HG03095 (cell line): ENCODE measurements around the gene TCF7L1.

Source experiments
- ATAC-seq: cut with Tn5 transposase; IDR thresholded peaks from one replicate; pipeline ENCODE4 v1.9.1; 2021; ENCODE audit warnings: moderate library complexity; ENCODE audit not compliant: unreplicated experiment

Gene TCF7L1

GRCh38 chr2:85160966-85161960 lies 28.1 kb downstream of the TCF7L1 start:
- ATAC-seq: no peak

DNA sequence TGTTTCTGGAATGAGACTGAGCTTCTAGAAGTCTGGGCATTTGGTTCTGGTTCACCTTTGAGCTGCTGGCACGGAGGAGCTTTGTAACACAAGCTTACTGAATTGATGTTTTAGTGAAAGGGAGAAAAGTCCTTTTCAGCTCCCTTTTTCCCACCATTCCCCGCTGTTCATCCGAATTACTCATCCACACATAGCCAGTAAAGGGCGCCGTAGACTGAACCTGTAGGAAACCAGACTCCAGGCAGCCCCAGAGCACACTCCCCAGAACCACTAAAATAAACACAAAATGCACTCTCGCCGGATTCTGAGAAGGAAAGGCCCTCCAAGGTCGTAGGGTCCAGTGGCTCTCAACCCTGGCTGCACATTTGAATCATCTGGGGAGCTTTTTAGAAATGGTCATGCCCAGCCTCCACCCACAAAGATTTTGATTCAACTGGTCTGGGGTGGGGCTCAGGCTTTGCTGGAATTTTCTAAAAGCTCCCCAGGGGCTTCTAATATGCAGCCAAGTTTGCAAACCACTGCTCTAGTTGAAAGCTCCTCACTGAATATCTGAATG lies 29.6 kb downstream of the TCF7L1 start:
- no peak for ATAC-seq

DNA sequence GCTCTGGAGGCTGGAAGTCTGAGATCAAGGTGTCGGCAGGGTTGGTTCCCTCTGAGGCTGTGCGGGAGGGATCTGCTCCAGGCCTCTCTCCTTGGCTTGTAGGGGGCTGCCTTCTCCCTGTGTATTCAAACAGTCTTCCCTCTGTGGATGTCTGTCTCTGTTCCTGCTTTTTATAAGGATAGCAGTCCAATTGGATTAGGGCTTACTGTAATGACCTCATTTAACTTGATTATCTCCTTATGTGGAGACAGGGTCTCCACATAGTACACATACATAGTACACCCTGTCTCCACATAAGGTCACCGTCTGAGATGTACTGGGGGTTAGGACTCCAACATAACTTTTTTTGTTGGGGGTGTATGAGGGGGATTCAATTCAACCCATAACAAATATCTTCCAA lies 30.5 kb downstream of the TCF7L1 start:
- ATAC-seq: no peak

DNA sequence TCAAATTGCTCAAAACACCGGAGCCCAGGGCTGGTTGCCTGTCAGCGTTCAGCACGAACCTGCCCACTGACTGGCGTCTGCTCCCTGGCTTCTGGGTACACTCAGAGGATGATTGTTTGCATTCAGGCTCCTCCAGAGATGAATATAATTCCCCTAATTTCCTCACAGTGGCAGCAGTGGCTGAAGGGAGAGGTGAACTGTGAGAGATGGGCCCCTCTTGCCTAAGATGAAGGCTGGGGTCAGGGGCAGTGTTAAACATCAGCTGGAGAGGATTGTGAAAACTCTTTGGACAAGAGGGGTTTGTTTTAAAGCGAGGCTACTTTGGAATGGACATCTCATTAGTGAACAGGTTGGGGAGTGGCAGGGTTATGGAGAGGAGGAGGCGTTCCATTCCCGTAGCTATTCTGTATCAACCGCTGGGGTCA lies 31.0 kb downstream of the TCF7L1 start:
- no peak for ATAC-seq

- no peak for ATAC-seq
Measured at GRCh38 chr2:85165088-85165690, 32.0 kb downstream of the TCF7L1 start.

- no peak for ATAC-seq
Measured at GRCh38 chr2:85166021-85166420, 32.8 kb downstream of the TCF7L1 start.

- no peak for ATAC-seq
Measured at GRCh38 chr2:85167479-85167878, 34.3 kb downstream of the TCF7L1 start.

DNA sequence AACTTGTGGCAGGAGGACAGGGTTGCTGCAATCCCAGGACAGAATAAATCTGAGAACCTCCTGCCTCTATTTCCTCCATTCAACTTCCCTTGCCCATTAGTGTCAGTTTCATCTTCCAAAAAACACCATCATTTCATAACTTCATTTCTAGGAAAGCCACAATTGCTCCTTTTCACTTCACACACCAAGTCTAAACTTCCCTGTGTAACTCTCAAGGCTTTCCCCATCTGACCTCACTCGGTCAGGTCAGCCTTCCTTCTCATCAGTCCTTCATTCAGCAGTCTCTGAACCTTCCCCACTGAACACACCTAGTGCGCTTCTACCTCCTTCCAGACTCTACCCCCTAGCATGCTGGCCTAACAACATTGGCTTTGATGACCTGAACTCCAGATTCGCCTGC lies 35.8 kb downstream of the TCF7L1 start:
- no peak for ATAC-seq

- ATAC-seq: no peak
Measured at GRCh38 chr2:85169581-85169980, 36.4 kb downstream of the TCF7L1 start.

- no peak for ATAC-seq
Measured at GRCh38 chr2:85170938-85171475, 37.8 kb downstream of the TCF7L1 start.

DNA sequence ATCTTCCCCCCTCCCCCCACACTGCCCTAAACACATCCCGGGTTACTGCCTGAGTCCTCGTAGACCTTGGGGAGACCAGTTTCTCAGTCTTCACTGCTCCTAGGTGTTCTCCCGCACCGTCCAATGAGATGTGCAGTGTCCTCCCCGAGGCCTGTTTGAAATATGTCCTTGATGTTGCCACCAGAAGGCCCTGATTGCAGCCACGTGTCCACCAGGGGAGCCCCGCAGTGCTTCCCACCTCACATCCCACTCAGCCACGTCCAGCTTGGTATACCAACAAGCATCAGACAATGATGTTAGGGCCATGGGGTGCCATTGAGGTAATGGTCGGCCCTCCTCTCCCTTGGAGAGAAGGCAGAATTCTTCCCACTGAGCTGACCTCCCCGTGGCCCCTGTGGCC lies 38.7 kb downstream of the TCF7L1 start:
- no peak for ATAC-seq

DNA sequence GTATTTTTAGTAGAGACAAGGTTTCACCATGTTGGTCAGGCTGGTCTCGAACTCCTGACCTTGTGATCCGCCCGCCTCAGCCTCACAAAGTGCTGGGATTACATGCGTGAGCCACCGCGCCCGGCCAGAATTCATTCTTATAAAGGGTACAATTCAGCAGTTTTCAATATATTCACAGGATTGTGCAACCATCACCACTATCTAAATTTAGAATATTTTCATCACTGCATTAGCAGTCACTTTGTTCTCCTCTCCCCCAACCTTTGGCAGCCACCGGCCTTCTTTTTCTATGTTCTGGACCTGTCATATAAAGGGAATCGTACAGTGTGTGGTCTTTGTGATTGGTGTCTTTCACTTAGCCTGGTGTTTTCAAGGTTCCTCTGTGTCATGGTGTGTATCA lies 40.7 kb downstream of the TCF7L1 start:
- no peak for ATAC-seq

- no peak for ATAC-seq
Measured at GRCh38 chr2:85174943-85175342, 41.8 kb downstream of the TCF7L1 start.

DNA sequence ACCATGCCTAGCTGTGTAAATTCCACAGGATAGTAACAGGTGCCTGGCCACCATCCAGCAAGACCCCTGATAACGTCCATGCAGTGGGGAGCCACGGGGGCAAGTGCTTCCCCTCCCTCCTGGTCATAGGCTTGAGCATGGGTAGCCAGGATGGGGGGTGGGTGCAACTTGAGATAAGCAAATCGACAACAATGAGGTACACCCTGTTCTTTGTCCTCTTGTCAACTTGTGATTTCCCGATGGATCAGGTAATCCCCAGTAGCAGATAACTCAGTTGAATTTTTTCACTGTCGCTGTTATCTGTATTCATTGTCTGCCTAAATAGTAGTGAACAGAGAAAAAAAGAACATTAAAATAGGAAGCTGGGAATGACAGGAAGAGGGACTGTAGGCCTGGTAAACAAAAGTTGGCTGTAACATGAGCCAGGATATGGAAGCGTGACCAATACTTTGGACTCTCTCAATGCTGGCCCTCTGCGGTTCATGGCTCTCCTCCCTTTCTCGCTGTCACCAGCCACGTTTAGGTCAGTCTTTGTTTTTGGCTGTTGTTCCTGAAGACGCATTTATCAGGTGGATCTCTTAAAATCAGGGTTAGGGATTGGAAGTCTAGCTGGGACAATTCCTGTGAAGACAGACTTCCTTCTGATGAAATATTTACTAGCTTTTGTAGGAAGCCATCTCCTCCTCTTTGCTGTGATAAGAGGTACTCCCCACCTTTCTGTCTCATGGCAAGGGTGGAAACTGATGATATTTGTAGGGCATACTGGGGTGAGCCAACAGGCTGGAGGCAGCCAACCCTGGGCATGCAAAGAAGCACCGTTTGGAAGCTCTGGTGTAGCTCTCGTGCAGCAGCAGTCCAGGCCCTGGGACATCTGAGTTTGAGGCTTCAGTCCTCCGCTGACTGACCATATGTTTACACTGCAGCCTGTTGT lies 42.4 kb downstream of the TCF7L1 start:
- no peak for ATAC-seq

DNA sequence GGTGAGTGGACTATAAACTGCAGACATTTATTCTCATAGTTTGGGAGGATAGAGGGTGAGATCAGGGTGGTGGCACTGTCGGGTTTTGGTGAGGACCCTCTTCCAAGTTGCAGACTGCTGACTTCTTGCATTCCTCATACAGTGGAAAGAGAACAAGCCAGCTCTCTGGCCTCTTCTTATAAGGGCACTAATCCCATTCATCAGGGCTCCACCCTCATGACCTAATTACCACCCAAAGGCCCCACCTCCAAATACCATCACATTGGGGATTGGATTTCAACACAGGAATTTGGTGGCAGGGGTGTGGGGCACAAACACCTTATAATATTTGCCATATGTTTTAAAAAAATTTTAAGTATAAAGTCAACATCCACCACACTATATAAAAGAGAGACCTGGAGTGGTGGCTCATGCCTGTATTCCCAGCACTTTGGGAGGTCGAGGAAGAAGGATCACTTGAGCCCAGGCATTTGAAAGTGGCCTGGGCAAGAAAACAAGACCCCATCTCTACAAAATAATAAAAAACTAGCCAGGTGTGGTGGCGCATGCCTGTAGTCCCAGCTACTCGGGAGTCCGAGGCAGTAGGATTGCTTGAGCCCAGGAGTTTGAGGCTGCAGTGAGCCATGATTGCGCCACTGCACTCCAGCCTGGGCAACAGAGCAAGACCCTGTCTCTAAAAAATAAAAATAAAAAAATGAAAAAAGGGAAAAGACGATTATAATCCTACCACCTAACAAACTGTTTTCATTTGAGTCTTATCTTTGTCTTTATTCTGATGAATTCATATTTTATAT lies 44.0 kb downstream of the TCF7L1 start:
- no peak for ATAC-seq

DNA sequence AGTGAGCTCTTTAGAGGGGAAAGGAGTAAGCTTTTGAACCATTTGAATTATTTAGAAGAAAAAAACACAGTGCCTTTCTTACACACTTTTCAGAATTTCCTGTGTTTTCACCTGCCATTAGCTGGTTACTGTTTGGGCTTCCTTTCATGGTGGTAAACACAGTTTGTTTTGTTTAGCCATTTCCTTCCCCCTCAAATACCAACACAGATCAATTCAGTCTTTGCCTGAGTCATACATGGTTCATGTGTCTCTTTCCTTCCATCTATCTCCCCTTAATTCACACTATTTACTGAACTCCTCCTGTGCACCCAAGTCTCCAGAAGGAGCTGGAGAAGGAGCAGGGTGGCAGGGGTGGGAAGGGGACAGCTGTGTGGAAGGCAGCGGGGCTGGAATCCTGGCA lies 45.0 kb downstream of the TCF7L1 start:
- ATAC-seq: no peak

DNA sequence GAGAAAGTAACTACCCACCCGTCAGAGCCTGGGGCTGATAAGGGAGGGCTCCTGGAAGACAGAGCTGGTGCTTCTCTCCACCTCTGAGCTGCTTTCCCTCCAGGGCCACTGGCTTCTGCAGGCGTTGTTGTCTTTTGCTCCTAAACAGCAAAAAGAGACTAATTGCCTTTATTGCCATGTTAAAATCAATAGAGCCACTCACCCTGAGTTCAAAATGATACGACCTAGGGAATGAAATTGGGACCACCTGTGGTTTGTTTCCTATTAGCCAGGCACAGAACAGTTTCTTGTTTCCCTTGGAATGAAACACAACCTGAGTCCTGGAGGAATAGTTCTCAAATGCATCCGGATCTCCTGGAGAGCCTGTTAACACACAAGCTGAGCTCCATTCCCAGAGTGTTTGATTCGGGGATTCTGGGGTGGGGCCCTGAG lies 45.8 kb downstream of the TCF7L1 start:
- ATAC-seq: no peak

DNA sequence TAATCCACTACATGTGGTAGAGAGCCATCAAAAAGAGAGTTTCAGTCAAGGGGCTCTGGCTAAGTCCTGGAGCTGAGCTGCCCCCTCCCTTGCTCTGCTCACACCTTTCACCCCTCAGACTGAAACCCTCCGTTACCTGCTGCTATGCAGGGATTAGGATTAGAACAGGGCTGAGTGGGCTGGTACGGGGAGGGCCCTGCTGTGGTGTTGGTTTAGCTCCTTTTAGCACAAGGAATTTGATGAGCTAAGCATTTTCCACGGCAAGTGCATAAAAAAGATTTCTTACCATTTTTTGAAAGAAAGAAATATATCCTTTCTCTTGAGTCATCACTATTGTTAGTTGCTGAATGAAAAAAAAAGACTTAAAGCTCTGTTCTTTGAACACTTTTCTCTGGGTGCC lies 46.3 kb downstream of the TCF7L1 start:
- no peak for ATAC-seq

DNA sequence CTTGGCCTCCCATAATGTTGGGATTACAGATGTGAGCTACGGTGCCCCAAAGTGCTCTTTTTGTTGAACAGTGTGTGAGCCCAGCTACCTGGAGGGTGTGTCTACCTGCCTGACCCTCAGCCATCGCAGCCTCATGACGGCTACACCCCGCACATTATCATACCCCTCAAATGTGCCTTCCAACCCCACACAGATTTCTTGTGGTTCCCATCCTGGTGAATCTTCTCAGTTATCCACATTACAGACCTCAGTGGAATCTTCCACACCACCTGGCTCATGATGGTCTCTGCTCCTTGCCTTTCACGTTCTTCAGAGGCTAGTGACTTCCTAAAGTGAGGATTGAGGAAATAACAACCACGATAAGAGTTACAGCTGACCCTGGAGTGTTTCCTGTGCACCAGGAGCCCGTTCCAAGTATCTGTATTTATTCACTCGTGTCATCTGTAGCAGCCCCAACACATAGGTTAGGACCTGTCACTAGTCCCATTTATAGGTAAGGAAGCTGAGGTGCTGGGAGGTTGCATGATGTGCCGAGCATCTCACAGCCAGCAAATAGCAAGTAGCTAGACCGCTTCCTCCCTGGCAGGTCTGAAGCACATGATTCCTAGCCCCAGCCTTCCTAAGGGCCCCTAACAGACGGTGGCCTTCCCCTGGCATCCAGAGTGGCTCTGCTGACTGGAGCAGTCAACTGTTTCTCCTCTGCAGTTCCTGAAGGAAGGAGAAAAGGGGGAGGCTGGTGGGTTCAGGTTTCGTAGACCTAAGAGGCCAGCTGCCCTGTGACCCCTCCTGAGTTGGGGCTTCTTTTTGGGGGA lies 47.3 kb downstream of the TCF7L1 start:
- ATAC-seq: no peak
